IMR-90 (cell line): ENCODE measurements around the gene XAF1.

Experiments used
- CEBPB ChIP-seq: IDR thresholded peaks from 2 replicates; pipeline ENCODE4 v1.6.1; 2012; ENCODE audit warnings: low read depth, low read length, improper control_type of control experiment
- ELK1 ChIP-seq: fragments of 150-350 bp; IDR thresholded peaks from 2 replicates; pipeline ENCODE4 v1.6.1; 2016; ENCODE audit warnings: low read depth, mild to moderate bottlenecking, low read length, moderate library complexity, borderline replicate concordance
- FOS ChIP-seq: fragments of 150-350 bp; IDR thresholded peaks from 2 replicates; pipeline ENCODE4 v1.6.1; 2016; ENCODE audit warnings: low read depth, low read length
- MAFK ChIP-seq: IDR thresholded peaks from 2 replicates; pipeline ENCODE4 v1.6.1; 2012; ENCODE audit warnings: low read depth, low read length, improper control_type of control experiment
- MAZ ChIP-seq: IDR thresholded peaks from 2 replicates; pipeline ENCODE4 v1.6.1; 2012; ENCODE audit warnings: low read depth, mild to moderate bottlenecking, low read length, improper control_type of control experiment, moderate library complexity, borderline replicate concordance
- MXI1 ChIP-seq: IDR thresholded peaks from 2 replicates; pipeline ENCODE4 v1.6.1; 2012; ENCODE audit warnings: low read depth, mild to moderate bottlenecking, low read length, moderate library complexity, borderline replicate concordance
- POLR2A ChIP-seq: IDR thresholded peaks from 2 replicates; pipeline ENCODE4 v1.6.1; 2012; ENCODE audit warnings: mild to moderate bottlenecking, low read depth, low read length
- RAD21 ChIP-seq: IDR thresholded peaks from 2 replicates; pipeline ENCODE4 v1.6.1; 2012; ENCODE audit warnings: low read length, improper control_type of control experiment
- RCOR1 ChIP-seq: IDR thresholded peaks from 2 replicates; pipeline ENCODE4 v1.6.1; 2012; ENCODE audit warnings: mild to moderate bottlenecking, low read length, improper control_type of control experiment; ENCODE audit not compliant: insufficient replicate concordance
- SMC3 ChIP-seq: fragments of 150-350 bp; IDR thresholded peaks from 2 replicates; pipeline ENCODE4 v1.6.1; 2016; ENCODE audit warnings: low read depth, mild to moderate bottlenecking, antibody characterized with exemption, low read length, moderate library complexity
- TF ChIP-seq, protein P1 (sequence below): conservative IDR thresholded peaks from 2 replicates; pipeline ENCODE4 v1.5.1; 2012; ENCODE audit warnings: mild to moderate bottlenecking, low read depth, low read length, improper control_type of control experiment
- TF ChIP-seq, protein P2 (sequence below): fragments of 150-350 bp; IDR thresholded peaks from 2 replicates; pipeline ENCODE4 v1.6.1; 2017; ENCODE audit warnings: mild to moderate bottlenecking, antibody characterized with exemption, low read length, low read depth

- no peak for TF ChIP-seq CEBPB
- TF ChIP-seq RAD21: no peak
- TF ChIP-seq, protein P1, sequence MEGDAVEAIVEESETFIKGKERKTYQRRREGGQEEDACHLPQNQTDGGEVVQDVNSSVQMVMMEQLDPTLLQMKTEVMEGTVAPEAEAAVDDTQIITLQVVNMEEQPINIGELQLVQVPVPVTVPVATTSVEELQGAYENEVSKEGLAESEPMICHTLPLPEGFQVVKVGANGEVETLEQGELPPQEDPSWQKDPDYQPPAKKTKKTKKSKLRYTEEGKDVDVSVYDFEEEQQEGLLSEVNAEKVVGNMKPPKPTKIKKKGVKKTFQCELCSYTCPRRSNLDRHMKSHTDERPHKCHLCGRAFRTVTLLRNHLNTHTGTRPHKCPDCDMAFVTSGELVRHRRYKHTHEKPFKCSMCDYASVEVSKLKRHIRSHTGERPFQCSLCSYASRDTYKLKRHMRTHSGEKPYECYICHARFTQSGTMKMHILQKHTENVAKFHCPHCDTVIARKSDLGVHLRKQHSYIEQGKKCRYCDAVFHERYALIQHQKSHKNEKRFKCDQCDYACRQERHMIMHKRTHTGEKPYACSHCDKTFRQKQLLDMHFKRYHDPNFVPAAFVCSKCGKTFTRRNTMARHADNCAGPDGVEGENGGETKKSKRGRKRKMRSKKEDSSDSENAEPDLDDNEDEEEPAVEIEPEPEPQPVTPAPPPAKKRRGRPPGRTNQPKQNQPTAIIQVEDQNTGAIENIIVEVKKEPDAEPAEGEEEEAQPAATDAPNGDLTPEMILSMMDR: no peak
- no peak for TF ChIP-seq POLR2A
- TF ChIP-seq MXI1: no peak
- no peak for TF ChIP-seq RCOR1
- TF ChIP-seq, protein P2, sequence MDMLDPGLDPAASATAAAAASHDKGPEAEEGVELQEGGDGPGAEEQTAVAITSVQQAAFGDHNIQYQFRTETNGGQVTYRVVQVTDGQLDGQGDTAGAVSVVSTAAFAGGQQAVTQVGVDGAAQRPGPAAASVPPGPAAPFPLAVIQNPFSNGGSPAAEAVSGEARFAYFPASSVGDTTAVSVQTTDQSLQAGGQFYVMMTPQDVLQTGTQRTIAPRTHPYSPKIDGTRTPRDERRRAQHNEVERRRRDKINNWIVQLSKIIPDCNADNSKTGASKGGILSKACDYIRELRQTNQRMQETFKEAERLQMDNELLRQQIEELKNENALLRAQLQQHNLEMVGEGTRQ: no peak
- no peak for TF ChIP-seq MAFK
- no peak for TF ChIP-seq FOS
- no peak for TF ChIP-seq SMC3
- TF ChIP-seq MAZ: no peak
- no peak for TF ChIP-seq ELK1
Observed at GRCh38 chr17:6818938-6819337, 63.1 kb downstream of the XAF1 start.
